ENCODE results near the gene ZCCHC7.
"Not testable (repeated sequence)": the region's sequence is repeated elsewhere in the genome, so short reads cannot be mapped to it uniquely, and the experiment has no call there.

Gene ZCCHC7

GRCh38 chr9:37092714-37093295, 27.6 kb upstream of the ZCCHC7 start:
- not testable (repeated sequence) for H4K8ac ChIP-seq (ENCODE audit: low read depth, low read length); H3K4me1 ChIP-seq (ENCODE audit: control insufficient read depth in 1 of 2, insufficient read depth in 2 of 2, low read length in 2 of 2); H4K91ac ChIP-seq (ENCODE audit: low read depth, low read length); H3K36me3 ChIP-seq (ENCODE audit: control insufficient read depth in 1 of 2, insufficient read depth in 2 of 2, low read length in 2 of 2); H2BK120ac ChIP-seq (ENCODE audit: insufficient read depth, low read length, poor library complexity); H3K18ac ChIP-seq (ENCODE audit: low read length); H3K9me3 ChIP-seq (ENCODE audit: insufficient read depth, low read depth, low read length); H3K23ac ChIP-seq (ENCODE audit: low read length); H3K14ac ChIP-seq (ENCODE audit: low read length); H2AK5ac ChIP-seq (ENCODE audit: low read length); H3K4ac ChIP-seq (ENCODE audit: low read depth, low read length); H4K12ac ChIP-seq (ENCODE audit: low read depth, low read length); H3K79me1 ChIP-seq (ENCODE audit: low read length); H3K4me3 ChIP-seq (ENCODE audit: low read depth, low read length); H2AFZ ChIP-seq (ENCODE audit: insufficient read depth, low read length, poor library complexity); H3K27me3 ChIP-seq (ENCODE audit: insufficient read depth, low read length); DNase-seq; H2BK5ac ChIP-seq (ENCODE audit: low read depth, low read length, poor library complexity); H2BK12ac ChIP-seq (ENCODE audit: low read length); H3K4me2 ChIP-seq (ENCODE audit: low read length); H3K79me2 ChIP-seq (ENCODE audit: control insufficient read depth, insufficient read depth, low read length, poor library complexity); H3K27ac ChIP-seq (ENCODE audit: low read depth, low read length); H3K9ac ChIP-seq (ENCODE audit: low read length)
- no CpG with 5 or more reads among the region's 5 CpGs for WGBS (ENCODE audit: extremely low coverage, insufficient coverage, insufficient read length)

DNA sequence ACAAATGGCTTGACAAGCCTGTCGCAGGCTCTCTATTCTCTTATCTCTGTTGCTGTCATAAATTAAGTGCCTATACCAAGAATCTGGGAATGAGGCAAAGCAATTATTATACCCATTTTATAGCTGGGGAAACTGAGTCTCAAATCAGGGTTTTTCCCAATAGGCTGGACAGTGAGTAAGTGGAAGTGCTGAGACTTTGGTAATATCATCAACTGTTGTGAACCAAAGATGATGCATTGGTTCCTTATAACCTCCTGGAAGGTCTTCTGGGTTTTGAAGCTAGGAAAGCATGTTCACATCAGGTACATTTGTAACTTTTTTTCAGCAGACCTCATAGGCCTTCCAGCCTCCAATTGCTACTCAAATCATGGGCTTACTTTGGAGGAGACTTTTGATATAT, 25.6 kb upstream of the ZCCHC7 start:
- no peak for DNase-seq
- Histone ChIP-seq H4K12ac (ENCODE audit: low read depth, low read length) (no peak overlapping the region), H3K18ac (ENCODE audit: low read length) (no peak overlapping the region), H3K4me3 (ENCODE audit: low read depth, low read length) (no peak overlapping the region), H3K9ac (ENCODE audit: low read length) (no peak overlapping the region), H3K79me2 (ENCODE audit: control insufficient read depth, insufficient read depth, low read length, poor library complexity) (no peaks in the 10 kb centered on the region), H2AK5ac (ENCODE audit: low read length) (no peak overlapping the region), H3K4me2 (ENCODE audit: low read length) (no peak overlapping the region), H3K23ac (ENCODE audit: low read length) (no peak overlapping the region), H3K27ac (ENCODE audit: low read depth, low read length) (no peak overlapping the region), H2BK12ac (ENCODE audit: low read length) (no peak overlapping the region), H4K91ac (ENCODE audit: low read depth, low read length) (no peak overlapping the region), H3K79me1 (ENCODE audit: low read length) (no peaks in the 10 kb centered on the region), H2BK5ac (ENCODE audit: low read depth, low read length, poor library complexity) (no peak overlapping the region), H3K14ac (ENCODE audit: low read length) (no peak overlapping the region), H3K4me1 (ENCODE audit: control insufficient read depth in 1 of 2, insufficient read depth in 2 of 2, low read length in 2 of 2) (no peaks in the 10 kb centered on the region), H3K4ac (ENCODE audit: low read depth, low read length) (no peak overlapping the region), H4K8ac (ENCODE audit: low read depth, low read length) (no peak overlapping the region), H3K9me3 (ENCODE audit: insufficient read depth, low read depth, low read length) (no peaks in the 10 kb centered on the region), H2AFZ (ENCODE audit: insufficient read depth, low read length, poor library complexity) (no peak overlapping the region), H3K36me3 (ENCODE audit: control insufficient read depth in 1 of 2, insufficient read depth in 2 of 2, low read length in 2 of 2) (no peaks in the 10 kb centered on the region), H2BK120ac (ENCODE audit: insufficient read depth, low read length, poor library complexity) (no peak overlapping the region), H3K27me3 (ENCODE audit: insufficient read depth, low read length) (no peaks in the 10 kb centered on the region)
- WGBS (ENCODE audit: extremely low coverage, insufficient coverage, insufficient read length), result no CpG with 5 or more reads among the region's 1 CpG

DNA sequence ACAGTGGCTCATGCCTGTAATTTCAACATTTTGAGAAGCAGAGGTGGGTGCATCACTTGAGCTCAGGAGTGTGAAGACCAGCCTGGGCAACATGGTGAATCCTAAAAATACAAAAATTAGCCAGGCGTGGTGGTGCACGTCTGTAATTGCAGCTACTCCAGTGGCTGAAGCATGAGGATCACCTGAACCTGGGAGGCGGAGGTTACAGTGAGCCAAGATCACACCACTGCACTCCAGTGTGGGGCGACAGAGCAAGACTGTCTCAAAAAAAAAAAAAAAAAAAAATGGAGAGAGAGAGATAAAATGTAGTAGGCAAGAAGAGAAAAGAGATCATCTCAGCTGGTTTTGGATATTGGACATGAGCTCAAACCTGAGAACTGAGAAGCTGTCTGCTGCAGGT, 23.7 kb upstream of the ZCCHC7 start:
- Histone ChIP-seq H3K9ac (ENCODE audit: low read length) (no peak overlapping the region), H3K27ac (ENCODE audit: low read depth, low read length) (no peak overlapping the region), H3K18ac (ENCODE audit: low read length) (no peak overlapping the region), H3K23ac (ENCODE audit: low read length) (no peak overlapping the region), H3K4me1 (ENCODE audit: control insufficient read depth in 1 of 2, insufficient read depth in 2 of 2, low read length in 2 of 2) (no peaks in the 10 kb centered on the region), H4K12ac (ENCODE audit: low read depth, low read length) (no peak overlapping the region), H3K79me1 (ENCODE audit: low read length) (no peaks in the 10 kb centered on the region), H3K36me3 (ENCODE audit: control insufficient read depth in 1 of 2, insufficient read depth in 2 of 2, low read length in 2 of 2) (no peaks in the 10 kb centered on the region), H3K27me3 (ENCODE audit: insufficient read depth, low read length) (no peaks in the 10 kb centered on the region), H4K91ac (ENCODE audit: low read depth, low read length) (no peak overlapping the region), H3K14ac (ENCODE audit: low read length) (no peak overlapping the region), H2BK12ac (ENCODE audit: low read length) (no peak overlapping the region), H4K8ac (ENCODE audit: low read depth, low read length) (no peak overlapping the region), H3K4me2 (ENCODE audit: low read length) (no peak overlapping the region), H3K79me2 (ENCODE audit: control insufficient read depth, insufficient read depth, low read length, poor library complexity) (no peaks in the 10 kb centered on the region), H2AK5ac (ENCODE audit: low read length) (no peak overlapping the region), H2AFZ (ENCODE audit: insufficient read depth, low read length, poor library complexity) (no peak overlapping the region), H2BK5ac (ENCODE audit: low read depth, low read length, poor library complexity) (no peak overlapping the region), H3K4ac (ENCODE audit: low read depth, low read length) (no peak overlapping the region), H2BK120ac (ENCODE audit: insufficient read depth, low read length, poor library complexity) (no peak overlapping the region), H3K4me3 (ENCODE audit: low read depth, low read length) (no peak overlapping the region), H3K9me3 (ENCODE audit: insufficient read depth, low read depth, low read length) (no peaks in the 10 kb centered on the region)
- WGBS (ENCODE audit: extremely low coverage, insufficient coverage, insufficient read length), result no CpG with 5 or more reads among the region's 4 CpGs
- no peak for DNase-seq

DNA sequence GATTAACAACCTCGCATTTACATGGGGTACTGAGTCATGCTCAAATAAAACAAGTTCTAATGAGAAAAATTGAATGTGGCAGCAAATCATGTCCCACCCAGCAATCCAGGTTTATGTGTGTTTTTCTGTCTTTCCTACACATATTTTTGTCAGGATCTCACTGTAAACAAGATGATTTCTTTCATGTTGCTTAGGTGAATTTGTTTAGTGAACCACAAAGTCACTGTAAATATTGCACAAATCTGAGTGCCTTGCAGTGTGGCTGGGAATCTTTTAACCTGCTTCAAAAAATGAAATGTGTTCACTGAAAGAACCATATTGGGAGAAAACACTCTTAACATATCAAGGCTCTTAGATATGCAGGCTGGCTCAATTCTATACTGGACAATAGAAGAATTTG, 23.1 kb upstream of the ZCCHC7 start:
- no peak for DNase-seq

More for the DNA sequence above, 23.1 kb upstream of the ZCCHC7 start:
- Histone ChIP-seq H2AFZ (ENCODE audit: insufficient read depth, low read length, poor library complexity) (no peak overlapping the region), H3K27me3 (ENCODE audit: insufficient read depth, low read length) (no peaks in the 10 kb centered on the region), H2BK120ac (ENCODE audit: insufficient read depth, low read length, poor library complexity) (no peak overlapping the region), H3K4ac (ENCODE audit: low read depth, low read length) (no peak overlapping the region), H2AK5ac (ENCODE audit: low read length) (no peak overlapping the region), H2BK12ac (ENCODE audit: low read length) (no peak overlapping the region), H2BK5ac (ENCODE audit: low read depth, low read length, poor library complexity) (no peak overlapping the region), H4K91ac (ENCODE audit: low read depth, low read length) (no peak overlapping the region), H3K4me1 (ENCODE audit: control insufficient read depth in 1 of 2, insufficient read depth in 2 of 2, low read length in 2 of 2) (no peaks in the 10 kb centered on the region), H3K4me2 (ENCODE audit: low read length) (no peak overlapping the region), H4K12ac (ENCODE audit: low read depth, low read length) (no peak overlapping the region), H3K9ac (ENCODE audit: low read length) (no peak overlapping the region), H3K27ac (ENCODE audit: low read depth, low read length) (no peak overlapping the region), H4K8ac (ENCODE audit: low read depth, low read length) (no peak overlapping the region), H3K36me3 (ENCODE audit: control insufficient read depth in 1 of 2, insufficient read depth in 2 of 2, low read length in 2 of 2) (no peaks in the 10 kb centered on the region), H3K14ac (ENCODE audit: low read length) (no peak overlapping the region), H3K9me3 (ENCODE audit: insufficient read depth, low read depth, low read length) (no peaks in the 10 kb centered on the region), H3K4me3 (ENCODE audit: low read depth, low read length) (no peak overlapping the region), H3K18ac (ENCODE audit: low read length) (no peak overlapping the region), H3K79me2 (ENCODE audit: control insufficient read depth, insufficient read depth, low read length, poor library complexity) (no peaks in the 10 kb centered on the region), H3K79me1 (ENCODE audit: low read length) (no peaks in the 10 kb centered on the region), H3K23ac (ENCODE audit: low read length) (no peak overlapping the region)
- WGBS (ENCODE audit: extremely low coverage, insufficient coverage, insufficient read length), result no CpG with 5 or more reads among the region's 1 CpG

All from trophoblast cell (in vitro differentiated cells and primary cell).